HFFc6 (cell line): ENCODE data around the gene SOCS7. TPM values are rescaled to one million over a fixed set of nuclear protein-coding genes. Genes with fewer than 3 reads are reported as not detected.
"Not testable (repeated sequence)": the region's sequence is repeated elsewhere in the genome, so short reads cannot be mapped to it uniquely, and the experiment has no call there.

ENCODE experiments used
- DNase-seq: peaks from one replicate; pipeline ENCODE4 v3.0.0-alpha.2; 2018
- H3K27ac Mint-ChIP-seq: 2 replicates; pipeline ENCODE4 v1.8.0; 2020; ENCODE audit warnings: mild to moderate bottlenecking, mixed read lengths
- H3K27me3 Mint-ChIP-seq: 2 replicates; pipeline ENCODE4 v1.8.0; 2021; ENCODE audit warnings: mild to moderate bottlenecking, moderate library complexity, mixed read lengths; ENCODE audit not compliant: insufficient read depth
- H3K36me3 Mint-ChIP-seq: 2 replicates; pipeline ENCODE4 v1.8.0; 2021; ENCODE audit warnings: low read depth, mixed read lengths
- H3K4me1 Mint-ChIP-seq: 2 replicates; pipeline ENCODE4 v1.8.0; 2020; ENCODE audit warnings: low read depth, mixed read lengths
- H3K4me3 Mint-ChIP-seq: 2 replicates; pipeline ENCODE4 v1.8.0; 2020; ENCODE audit warnings: mild to moderate bottlenecking, moderate library complexity, mixed read lengths
- H3K9me3 Mint-ChIP-seq: 2 replicates; pipeline ENCODE4 v1.8.0; 2020; ENCODE audit warnings: mild to moderate bottlenecking, mixed read lengths
- CTCF ChIP-seq: fragments of 200-600 bp; sonication (generic); IDR thresholded peaks from 2 replicates; pipeline ENCODE4 v1.5.0; 2021; ENCODE audit warnings: antibody characterized with exemption, mild to moderate bottlenecking
- total RNA-seq, 6 experiments: library from RNA; stranded (reverse); fragmentation: NEBNext Ultra II Directional; extraction: Animal tissue kit (Norgen Biotek cat#: 25700); gene quantifications; 2 replicates in 1 of 6; 3 replicates in 5 of 6; pipeline ENCODE4 v1.2.3, GENCODE V29; 2021

Gene SOCS7
- total RNA-seq, 6 experiments from 2014 or later, result 9.7 to 13.8 (median 11.1) TPM

GRCh38 chr17:38434178-38434665 is 82.6 kb downstream of the SOCS7 start:
- no peak for DNase-seq
- Mint-ChIP-seq H3K27me3 (peaks cover 1% of the 10 kb centered on the region), H3K36me3 (peaks cover 10% of the 10 kb centered on the region; the same call in 1 of the 2 replicates), H3K27ac (no peak overlapping the region; the same call in 1 of the 2 replicates), H3K9me3 (no peaks in the 10 kb centered on the region), H3K4me3 (no peak overlapping the region), H3K4me1 (peaks cover 30% of the 10 kb centered on the region)
- TF ChIP-seq CTCF, result no peak

GRCh38 chr17:38435795-38436194 is 84.2 kb downstream of the SOCS7 start:
- H3K4me3 Mint-ChIP-seq, result no peak overlapping the region
- H3K9me3 Mint-ChIP-seq, result no peaks in the 10 kb centered on the region
- H3K27ac Mint-ChIP-seq, result no peak overlapping the region
- H3K27me3 Mint-ChIP-seq, result peaks cover 1% of the 10 kb centered on the region; the same call in 1 of the 2 replicates
- H3K4me1 Mint-ChIP-seq, result peaks cover 17% of the 10 kb centered on the region
- DNase-seq, result no peak
- peaks cover 10% of the 10 kb centered on the region; the same call in 1 of the 2 replicates for H3K36me3 Mint-ChIP-seq
- no peak for TF ChIP-seq CTCF

- no peak for DNase-seq
- Mint-ChIP-seq H3K4me1 (peaks cover 11% of the 10 kb centered on the region; the same call in 1 of the 2 replicates), H3K9me3 (no peaks in the 10 kb centered on the region), H3K27me3 (peaks cover 1% of the 10 kb centered on the region; the same call in 1 of the 2 replicates), H3K27ac (no peak overlapping the region), H3K36me3 (peaks cover 10% of the 10 kb centered on the region; the same call in 1 of the 2 replicates), H3K4me3 (no peak overlapping the region)
- no peak for TF ChIP-seq CTCF
These were observed 84.7 kb downstream of the SOCS7 start for GRCh38 chr17:38436386-38436785.

GRCh38 chr17:38437313-38437712 is 85.7 kb downstream of the SOCS7 start:
- not testable (repeated sequence) for DNase-seq, H3K9me3 Mint-ChIP-seq, H3K36me3 Mint-ChIP-seq, H3K27me3 Mint-ChIP-seq, H3K4me3 Mint-ChIP-seq, H3K27ac Mint-ChIP-seq
- H3K4me1 Mint-ChIP-seq, result peaks cover 15% of the 10 kb centered on the region

- Mint-ChIP-seq H3K27me3 (no peaks in the 10 kb centered on the region; the same call in 1 of the 2 replicates), H3K9me3 (no peaks in the 10 kb centered on the region), H3K4me3 (no peak overlapping the region), H3K4me1 (peaks cover 31% of the 10 kb centered on the region), H3K36me3 (peaks cover 4% of the 10 kb centered on the region; the same call in 1 of the 2 replicates), H3K27ac (no peak overlapping the region)
- no peak for DNase-seq
- no peak for TF ChIP-seq CTCF
These were observed 87.8 kb downstream of the SOCS7 start for GRCh38 chr17:38439436-38439835.

- H3K36me3 Mint-ChIP-seq, result no peaks in the 10 kb centered on the region; the same call in 1 of the 2 replicates
- DNase-seq, result no peak
These were observed 89.2 kb downstream of the SOCS7 start for GRCh38 chr17:38440614-38441397.

More at GRCh38 chr17:38440614-38441397, 89.2 kb downstream of the SOCS7 start:
- Mint-ChIP-seq H3K4me1 (peaks cover 27% of the 10 kb centered on the region), H3K4me3 (no peak overlapping the region), H3K27ac (no peak overlapping the region), H3K27me3 (no peaks in the 10 kb centered on the region; the same call in 1 of the 2 replicates), H3K9me3 (no peaks in the 10 kb centered on the region)
- TF ChIP-seq CTCF, result no peak
